ENCODE data around the gene HDAC4.

HDAC4 gene

DNA sequence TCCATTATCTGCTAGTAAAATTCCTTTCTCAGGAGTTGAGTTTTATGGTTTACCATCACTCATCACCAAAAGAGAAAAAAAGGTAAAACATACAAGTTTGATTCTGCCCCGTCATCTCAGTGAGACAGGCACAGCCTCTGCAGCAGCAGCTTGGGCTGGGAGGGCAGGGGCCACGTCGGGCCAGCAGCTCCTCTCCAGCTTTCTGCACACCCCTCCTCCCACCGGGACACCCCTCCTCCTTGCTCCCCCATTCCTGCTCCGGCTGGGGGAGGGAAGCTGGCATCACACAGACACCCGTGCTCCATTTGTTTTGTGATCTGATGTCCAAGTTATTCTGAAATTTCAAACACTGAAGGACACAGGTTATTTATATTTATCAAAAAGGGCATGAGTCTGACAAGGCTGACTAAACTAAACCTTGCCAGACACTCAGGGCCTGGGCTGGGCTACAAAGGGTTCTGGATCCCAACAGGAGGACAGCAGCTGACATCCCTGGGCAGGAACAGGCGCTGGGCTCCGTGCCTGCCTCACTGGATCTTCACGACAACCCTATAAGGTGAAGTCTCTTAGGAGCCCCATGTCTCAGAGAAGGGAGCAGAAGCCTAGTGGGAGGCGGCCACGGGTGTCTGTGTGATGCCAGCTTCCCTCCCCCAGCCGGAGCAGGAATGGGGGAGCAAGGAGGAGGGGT lies 71.4 kb downstream of the HDAC4 start:
- no peak for DNase-seq (ENCODE audit: low read depth, low spot score)

DNA sequence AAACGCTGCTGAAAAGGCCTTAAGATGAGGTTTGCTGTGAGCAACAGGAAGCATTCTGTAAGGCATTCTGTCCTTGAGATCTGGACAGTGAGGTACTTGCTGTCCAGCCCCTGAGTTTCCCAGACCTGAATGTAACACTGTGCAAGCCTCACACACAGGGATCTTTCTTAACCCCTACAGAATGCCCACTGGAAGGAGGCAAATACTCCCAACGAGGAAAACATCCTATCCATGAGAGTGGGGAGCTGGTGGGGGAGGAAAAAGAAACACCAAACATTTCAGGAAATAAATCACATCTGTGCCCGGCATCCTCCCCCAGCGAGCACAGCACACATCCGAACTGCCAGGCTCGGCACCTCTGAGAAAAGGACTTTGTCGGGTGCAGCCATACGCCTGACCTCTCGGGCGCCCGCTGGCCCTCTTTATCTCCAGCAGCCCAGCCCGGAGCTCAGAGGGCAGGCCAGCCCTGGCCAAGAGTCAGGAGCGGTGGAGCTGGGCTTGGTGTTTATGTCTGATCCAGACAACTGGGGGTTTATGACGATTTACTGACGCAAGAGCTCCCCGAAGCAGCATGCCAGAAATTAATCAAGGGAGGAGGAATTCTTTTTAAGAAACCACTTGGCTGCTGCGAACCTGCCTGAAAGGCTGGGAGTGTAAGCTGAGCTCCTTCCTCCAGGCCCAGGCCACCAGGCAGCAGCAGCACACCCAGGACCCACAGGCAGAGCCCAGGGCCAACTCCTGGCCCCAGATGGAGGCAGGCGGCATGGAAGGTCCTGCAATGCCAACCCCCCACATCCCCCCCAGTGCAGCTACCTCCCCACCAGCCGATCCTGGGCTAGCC lies 72.2 kb downstream of the HDAC4 start:
- DNase-seq (ENCODE audit: low read depth, low spot score), result peak; percentile 31

DNA sequence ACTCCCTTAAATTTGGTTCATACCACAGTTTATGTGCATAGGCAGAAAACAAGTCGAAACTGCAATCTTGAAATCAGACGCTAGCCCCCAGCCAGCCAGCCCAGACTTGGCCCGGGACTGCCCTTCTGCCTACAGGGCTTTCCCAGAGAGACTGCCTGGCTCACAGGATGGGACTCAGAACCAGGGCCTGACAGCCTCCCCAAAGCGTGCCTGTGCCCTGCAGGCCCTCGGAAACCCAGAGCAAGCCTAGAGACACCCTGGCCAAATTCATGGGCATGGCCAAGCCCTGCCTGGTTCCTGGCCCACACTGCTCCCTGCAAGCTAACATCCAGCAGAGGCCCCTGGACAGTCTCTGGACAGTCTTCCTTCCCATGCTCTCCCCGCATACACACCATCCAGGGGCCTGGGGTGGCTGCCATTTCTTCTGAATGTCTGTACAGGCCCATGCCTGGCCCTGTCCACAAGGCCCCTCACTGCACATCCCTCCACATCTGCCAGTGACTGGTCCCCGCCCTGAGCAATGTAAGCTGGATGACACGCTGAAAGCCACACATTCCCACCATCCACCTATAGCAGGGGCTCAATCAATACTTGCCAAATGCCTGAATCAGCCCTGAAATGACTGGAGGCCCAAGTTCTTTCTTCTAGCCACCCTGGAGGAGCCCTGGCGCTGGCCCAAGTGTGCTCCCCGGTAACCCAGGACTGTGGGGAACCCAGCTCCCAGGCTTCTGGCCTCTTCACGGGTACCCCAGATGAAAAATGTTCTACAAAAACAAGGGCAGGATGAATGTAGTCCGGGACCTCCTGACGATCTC lies 73.1 kb downstream of the HDAC4 start:
- no peak for DNase-seq (ENCODE audit: low read depth, low spot score)

DNA sequence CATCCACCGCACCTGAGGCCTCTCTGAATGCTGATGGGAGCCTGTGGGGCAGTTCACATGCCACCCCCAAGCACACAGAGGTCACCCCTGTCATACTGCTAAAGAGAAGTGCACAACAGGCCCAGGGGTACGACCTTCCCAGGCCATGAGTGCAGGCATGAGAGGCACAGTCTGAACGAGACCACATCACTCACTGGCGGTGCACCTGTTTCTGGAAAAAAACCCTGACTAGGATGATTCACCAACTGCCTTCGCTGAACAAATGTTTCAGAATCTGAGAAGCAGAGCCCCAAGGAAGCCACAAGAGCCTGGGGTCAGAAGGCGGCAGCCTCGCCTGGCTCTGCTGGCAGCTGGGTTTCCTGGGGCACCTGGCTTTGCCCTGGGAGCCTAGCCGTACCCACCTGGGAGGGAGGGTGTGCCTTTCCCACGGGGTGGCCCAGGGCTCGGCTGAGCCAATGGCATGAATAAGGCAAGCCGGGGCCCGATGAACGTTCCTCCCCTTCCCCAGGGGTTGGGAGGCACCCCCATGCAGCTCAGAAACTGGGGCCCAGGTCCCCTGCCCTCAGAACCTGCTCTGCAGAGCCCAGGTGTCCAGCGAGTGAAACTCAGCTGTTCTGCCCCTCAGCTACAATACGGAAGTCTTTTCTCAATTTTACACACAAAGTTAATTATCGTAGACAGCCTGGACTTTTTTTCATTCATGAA lies 73.8 kb downstream of the HDAC4 start:
- no peak for DNase-seq (ENCODE audit: low read depth, low spot score)

DNA sequence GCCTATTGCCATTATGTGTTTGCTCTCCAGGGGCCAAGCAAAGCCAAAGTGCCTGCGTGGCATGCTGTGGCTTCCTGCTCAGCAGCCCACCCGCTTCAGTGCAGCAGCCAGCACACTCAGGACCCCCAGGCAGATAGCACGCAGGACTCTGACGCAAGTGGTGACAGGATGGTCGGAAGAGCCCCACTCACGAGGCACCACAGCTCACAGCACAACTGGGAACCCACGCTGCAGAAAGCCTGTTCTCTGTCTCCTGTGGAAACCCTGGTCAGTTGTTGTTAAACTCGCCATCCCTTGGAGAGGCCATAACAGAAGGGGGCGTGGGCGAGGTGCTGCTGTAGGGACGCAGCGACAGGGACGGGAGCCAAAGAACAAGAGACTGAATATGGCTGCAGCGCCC lies 76.4 kb downstream of the HDAC4 start:
- DNase-seq (ENCODE audit: low read depth, low spot score), result no peak

DNA sequence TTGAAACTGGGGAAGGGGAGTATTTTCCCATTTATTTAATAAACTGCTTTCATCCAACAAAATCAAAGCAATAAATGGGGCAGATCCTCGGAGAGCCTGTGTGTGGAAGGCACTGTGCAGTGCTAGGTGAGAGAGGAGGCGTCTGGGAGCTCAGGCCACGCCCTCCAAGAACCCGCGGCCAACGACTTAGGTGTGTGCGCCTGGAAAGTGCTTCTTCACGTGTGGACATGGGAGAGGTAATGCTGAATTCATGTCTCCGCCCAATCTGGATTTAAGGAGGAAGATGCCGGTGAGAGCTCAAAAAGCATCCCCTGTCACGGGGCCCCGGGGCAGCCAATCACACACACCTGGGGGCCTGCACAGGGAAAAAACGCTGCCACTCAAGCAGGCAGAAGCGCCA lies 77.4 kb downstream of the HDAC4 start:
- DNase-seq (ENCODE audit: low read depth, low spot score), result no peak

DNA sequence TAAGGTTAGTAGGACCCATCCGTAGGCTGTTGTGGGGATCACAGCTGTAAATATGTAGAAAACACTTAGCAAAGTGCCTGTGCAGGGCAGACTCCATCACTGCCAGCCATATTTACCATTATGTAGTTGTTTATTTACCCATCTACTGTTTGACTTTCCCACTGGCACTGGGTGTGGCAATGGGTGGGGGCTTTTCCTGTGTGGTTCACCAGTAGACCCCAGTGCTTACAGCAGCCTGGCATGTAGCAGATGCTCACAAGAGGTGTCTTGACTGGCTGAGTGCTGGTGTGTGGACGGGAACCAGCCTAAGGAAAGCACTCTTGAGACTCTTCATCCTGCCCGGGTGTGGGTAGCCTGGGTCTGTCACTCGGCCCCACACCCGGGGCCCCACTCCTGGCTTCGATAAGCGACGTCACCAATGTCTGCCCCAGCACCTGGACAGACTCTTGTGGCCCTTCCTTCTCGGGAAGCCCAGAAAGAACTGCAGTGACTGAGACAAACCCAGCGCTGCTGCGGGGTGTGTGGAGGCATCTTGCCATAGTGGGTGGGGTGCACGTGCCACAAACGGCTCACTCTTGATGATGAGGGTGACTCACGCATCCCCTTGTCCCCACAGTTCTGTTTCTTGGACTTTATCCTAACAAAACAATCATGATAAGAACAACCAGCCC lies 78.3 kb downstream of the HDAC4 start:
- no peak for DNase-seq (ENCODE audit: low read depth, low spot score)

DNA sequence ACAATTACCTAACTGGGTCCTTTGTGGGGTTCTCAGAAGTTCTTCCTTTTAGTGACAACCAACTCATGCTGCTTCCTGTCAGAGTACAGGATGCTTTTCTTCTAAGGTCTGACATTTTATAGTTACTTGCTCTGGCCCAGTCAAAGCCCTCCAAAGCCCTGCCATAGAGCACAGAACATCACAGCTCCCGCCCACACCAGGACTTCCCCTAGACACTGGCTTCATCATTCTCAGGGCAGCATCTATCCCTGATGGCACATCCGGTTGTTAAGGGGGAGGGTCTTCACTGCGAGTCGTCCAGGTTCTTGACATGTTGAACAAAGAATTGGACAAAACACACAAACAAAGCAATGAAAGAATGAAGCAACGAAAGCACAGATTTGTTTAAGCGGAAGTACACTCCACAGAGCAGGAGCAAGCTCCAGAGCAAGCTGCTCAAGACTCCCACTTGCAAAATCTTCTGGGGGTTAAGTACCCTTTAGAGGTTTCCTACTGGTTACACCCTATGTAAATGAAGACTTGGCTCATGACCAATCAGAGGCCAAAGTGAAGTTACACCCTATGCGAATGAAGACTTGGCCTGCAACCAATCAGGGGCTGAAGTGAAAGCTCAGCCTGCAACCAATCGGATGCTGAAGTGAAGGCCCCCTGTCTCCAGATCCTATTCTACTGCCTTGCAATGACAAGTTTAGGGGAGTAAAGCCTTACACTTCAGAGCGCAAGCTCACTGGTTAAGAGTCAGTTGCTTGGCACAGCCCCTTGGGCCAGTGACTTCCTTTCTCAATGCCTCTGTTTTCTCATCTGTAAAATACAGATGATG lies 79.0 kb downstream of the HDAC4 start:
- no peak for DNase-seq (ENCODE audit: low read depth, low spot score)

DNA sequence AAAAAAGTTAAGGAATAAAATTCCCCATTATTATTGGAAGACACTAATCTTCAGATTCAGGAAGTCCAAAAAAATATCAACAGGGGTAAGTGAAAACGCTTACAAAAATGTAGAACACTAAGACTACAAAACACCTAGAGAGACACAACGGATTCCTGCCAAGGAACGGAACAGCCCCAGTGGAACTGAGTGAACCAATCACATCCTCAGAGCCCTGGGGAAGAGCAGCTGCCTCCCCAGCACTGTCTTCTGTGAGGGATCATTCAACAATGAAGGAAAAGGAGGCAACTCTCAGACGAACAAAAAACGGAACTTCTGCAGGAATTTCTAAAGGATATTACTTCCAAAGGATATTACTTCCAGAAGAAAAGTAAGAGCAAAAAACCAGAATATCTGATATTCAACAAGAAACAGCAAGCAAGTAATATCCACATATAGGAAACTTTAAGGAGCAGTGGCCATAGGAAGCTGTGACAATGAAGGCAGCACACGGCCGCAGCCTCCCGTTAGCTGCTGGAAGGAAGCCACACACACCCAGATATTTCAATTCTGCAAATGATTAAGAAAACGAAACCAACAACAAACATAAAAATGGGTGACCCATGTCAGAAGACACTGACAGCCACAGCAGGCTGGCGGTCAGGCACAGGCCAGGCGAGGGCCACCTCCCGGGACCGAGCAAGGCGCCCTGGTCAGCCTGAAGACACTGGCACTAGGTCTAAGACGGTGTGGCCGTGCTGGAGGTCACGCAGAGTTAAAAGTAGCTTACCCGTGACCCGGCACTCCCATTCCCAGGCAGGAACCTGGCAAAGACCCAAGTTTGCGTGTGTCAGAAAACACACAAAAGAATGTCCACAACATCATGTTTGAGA lies 81.8 kb downstream of the HDAC4 start:
- DNase-seq (ENCODE audit: low read depth, low spot score), result no peak

DNA sequence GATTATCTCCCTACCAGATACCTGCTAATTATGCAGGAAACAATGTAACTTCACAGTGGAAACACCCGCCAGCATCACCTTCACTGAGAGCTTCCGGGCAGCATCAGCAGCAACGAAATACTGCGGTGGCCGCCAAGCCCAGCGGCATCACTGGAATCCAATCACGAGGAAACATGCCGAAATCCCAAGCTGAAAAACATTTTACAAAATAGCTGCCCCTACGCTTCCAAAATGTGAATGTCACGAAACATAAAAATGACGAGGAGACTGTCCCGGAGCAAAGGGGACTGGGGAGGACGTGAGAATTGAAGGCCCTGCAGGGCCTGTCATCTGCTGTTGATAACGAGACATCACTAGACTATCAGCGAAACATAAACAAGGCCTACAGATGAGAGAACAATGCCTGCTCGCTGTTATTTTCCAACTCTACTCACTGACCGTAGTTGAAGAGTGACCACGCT lies 82.6 kb downstream of the HDAC4 start:
- no peak for DNase-seq (ENCODE audit: low read depth, low spot score)

DNA sequence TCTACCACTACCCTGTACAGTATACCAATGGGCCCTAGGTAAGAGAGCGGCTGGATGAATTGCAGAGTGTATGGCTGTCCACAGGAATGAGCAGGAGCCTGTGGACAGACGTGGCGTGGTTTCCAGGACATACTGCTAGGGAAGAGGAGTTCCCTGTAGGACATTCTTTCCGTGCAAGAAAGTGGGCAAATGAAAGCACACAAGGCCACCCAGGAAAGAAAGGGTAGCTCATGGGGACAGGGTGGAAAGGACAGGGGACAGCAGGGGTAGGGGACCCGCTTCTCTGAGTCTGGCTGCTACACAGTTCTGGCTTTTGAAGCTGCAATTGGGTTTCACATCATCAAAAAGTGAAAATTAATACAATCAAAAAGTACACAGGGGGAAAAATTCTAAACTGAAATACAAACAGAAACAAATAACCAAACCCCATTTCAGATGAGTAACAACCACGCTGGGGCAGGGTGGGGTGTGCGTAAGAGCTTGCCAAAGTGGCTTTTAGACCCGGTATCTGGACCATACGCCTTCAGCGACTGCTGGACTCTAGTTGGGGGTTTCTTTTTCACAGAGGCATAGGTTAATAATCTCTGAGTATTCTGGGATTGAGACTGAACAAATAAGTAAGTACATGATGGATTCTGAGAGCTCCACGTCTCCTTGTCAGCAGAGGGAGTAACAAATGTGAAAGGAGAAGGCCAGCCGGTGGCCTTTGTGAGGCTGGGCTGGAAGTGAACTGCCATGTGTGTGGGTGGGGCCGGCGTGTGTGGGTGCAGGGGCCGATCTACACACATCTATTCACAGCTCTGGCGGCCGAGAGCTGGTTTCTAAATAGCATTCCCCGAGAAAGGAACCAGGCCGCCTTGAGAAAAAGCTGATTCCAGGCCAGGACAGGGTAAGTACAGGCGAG lies 84.0 kb downstream of the HDAC4 start:
- no peak for DNase-seq (ENCODE audit: low read depth, low spot score)

DNA sequence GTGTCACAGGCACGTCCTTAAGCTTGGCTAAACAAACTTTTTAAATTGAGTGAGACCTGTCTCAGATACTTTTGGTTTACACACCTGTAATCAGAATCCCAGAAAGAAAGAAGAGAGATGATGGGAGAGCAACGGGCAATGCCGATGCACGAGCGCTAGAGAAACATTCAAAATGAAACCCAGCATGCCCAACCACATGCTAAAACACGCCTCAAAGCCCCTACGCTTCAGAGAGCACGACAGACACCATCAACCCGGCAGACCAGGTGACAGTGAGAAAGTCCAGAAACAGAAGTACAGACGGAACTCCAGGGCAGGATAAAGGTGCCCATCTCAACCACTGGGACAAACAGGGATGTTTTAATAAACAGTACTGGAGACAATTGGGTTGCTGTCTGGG lies 85.5 kb downstream of the HDAC4 start:
- no peak for DNase-seq (ENCODE audit: low read depth, low spot score)

DNA sequence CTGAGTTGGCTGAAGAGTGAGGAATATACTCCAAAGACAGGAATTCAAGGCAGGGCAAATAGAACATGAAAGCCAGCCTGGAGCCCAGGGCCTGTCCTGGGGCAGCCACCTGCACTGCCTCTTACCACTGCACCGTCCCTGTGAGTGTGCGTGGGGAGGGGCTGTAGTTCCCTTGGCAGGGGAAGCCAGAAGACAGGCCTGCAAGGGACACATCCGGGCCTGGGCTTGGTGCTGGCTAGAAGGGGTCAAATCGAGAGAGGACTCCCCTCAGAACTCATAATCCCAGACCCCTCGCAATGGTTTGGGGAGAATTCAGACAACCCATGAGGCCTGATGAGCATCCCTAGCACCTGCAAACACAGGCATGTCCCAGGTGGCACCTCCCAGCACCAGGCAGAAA lies 87.0 kb downstream of the HDAC4 start:
- DNase-seq (ENCODE audit: low read depth, low spot score), result no peak

DNA sequence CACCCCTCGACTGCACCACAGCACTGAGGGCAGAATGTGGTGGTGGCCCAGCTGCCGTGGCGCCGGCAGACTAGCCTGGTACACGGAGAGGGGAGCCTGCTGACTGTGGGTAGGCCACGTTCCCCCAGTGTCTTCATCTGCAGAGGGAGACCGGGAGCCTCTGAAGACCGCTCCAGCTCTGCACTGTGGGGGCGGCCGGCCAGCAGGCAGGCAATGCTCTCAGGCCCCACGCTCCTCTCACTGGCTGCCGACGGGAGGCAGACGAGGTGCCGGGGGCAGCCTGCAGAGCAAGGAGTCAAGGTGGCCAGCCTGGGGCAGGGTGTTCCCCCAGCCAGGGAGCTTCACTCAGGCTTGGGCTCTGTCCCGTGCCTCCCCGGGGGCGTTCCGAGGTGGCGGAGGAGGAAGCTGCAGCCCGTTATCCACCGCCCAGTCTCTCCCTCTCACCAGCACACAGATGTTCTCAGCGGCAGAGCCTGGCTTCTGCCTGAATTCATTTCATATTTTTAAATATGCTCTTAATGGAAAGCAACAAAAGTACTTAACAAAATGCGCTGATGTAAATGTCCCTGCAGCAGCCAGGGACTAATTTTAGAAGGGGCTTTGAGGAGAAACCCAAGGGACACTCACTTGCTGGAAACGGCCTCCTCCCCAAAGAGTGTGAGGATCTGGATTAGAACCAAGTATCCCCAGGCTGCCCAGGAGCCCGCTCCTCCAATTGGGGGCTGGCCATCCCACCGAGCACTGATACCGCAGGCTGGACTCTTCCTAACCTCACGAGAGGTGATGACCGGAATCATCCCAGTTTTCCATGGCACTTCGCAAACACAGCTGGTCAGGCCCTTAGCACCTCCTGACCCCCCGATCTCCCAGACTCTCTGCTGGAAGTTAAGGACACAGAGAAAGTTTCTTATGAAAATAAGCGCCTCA lies 87.8 kb downstream of the HDAC4 start:
- DNase-seq (ENCODE audit: low read depth, low spot score), result peak; percentile 37

DNA sequence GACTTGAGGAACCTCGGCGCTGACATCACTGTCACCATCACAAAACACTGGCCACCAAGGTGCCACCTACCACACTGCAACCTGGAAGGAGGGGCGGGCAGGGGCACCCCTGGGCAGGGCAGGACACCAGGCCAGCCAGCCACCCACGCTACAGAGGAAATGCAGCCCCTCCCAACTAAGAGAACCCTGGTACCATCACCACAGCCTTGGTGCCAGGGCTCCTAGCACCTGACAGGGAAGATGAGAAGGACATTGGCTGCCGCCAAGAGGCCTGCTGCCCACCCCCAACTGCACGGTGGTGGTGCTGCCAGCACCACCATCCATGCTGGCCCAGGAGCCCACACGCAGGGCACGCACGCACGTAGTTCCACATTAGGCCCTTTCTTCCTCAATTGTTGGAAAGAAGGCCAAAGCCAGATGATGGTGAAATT lies 88.7 kb downstream of the HDAC4 start:
- no peak for DNase-seq (ENCODE audit: low read depth, low spot score)

DNA sequence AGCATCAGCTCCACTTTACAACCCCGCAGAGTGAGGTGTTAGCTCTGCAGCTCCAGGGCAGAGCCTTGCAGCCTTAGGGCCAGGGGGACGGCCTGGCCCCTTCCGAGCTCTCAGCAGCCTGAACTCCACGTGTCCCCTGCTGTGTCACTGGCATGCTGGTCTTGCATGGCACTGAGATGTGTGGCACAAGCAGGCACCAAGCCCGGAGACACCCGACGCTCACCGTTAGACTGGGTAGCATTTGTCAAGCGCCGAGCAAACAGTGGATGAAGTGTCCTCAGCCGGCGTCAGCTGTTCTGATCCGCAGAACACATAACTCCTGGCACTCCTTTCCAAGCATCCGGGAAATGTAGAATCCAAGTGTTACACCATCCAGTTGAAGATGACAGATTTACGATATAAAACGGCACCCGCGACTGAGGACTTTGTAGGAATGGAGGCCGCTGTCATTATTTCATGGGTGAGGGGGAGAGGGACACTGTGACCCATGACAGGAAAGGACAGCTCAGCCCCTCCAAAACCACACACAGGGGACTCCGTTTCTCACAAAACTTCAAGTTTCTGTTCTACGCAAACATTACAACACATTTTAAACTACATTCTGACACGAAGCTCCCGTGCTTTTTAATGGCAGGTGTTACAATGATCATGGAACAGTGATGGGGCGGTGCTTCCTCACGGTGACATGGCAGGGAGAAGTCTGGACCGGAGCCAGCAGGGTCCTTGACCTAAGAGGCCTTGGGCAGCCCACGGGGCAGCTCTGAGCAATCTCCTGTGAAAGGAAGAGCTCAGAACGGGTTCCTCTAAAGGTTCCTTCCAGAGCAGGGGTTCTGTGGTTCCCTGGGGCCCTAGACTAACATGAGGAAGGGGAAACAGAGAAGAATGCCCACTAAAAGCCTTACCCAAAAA lies 89.4 kb downstream of the HDAC4 start:
- DNase-seq (ENCODE audit: low read depth, low spot score), result no peak
